ENCODE results near the gene SUMO4. TPM values are rescaled to one million over a fixed set of nuclear protein-coding genes. Genes with fewer than 3 reads are reported as not detected.

The SUMO4 gene
- total and polyA plus RNA-seq, 10 of the 15 experiments (the other 5 are each of a cell fraction or from before 2014, with no cell fraction given): 0.07 to 5.3 (median 1.0) TPM; not detected in 1

- WGBS (ENCODE audit: insufficient coverage, insufficient replicate concordance, low lambda C conversion rate, missing lambda C conversion rate): 96% methylated on average over 3 of the region's 3 CpGs
- Histone ChIP-seq H3K79me2 (ENCODE audit: control insufficient read depth, insufficient read depth, low read length) (peaks cover 16% of the 10 kb centered on the region), H2AFZ (ENCODE audit: control insufficient read depth, low read depth, low read length) (no peak overlapping the region), H3K4me1 (ENCODE audit: control insufficient read depth, insufficient read depth, low read length) (no peaks in the 10 kb centered on the region), H3K9me3 (replicated peaks; ENCODE audit: control insufficient read depth, insufficient read depth, low read length) (peaks cover 17% of the 10 kb centered on the region), H3K27me3 (replicated peaks in 1 of 2; ENCODE audit: control insufficient read depth in 2 of 2, insufficient read depth in 2 of 2, low read length in 1 of 2) (no peaks in the 10 kb centered on the region), H3K4me3 (no peak overlapping the region), H3K36me3 (ENCODE audit: control insufficient read depth in 2 of 2, insufficient read depth in 2 of 2, low read length in 1 of 2) (peaks cover 0 to 9% of the 10 kb centered on the region in 2 experiments; a peak in 3 of 4 replicates), H3K27ac (ENCODE audit: control insufficient read depth, insufficient read depth) (no peak overlapping the region), H4K20me1 (ENCODE audit: control insufficient read depth, insufficient read depth) (no peaks in the 10 kb centered on the region), H3K4me2 (ENCODE audit: control insufficient read depth, insufficient read depth) (no peak overlapping the region), H3K9ac (ENCODE audit: control insufficient read depth, insufficient read depth, low read length) (no peak overlapping the region)
- DNase-seq (ENCODE audit: low read depth, low spot score) (no peak), FAIRE-seq (no peak), ATAC-seq (no peak)
- ChIA-PET POLR2A (no interaction called here), SMC1A (ENCODE audit: uncharacterized antibody, unreplicated experiment) (interaction anchor here (1.0 to 3.7 kb wide), 2 partner anchors 57 to 67 kb away, joined by 3 to 22 read pairs; no protein-coding TSS in a partner anchor), CTCF (interaction anchor here (1.5 kb wide), 1 partner anchor 44 kb away, joined by 3 read pairs; no protein-coding TSS in a partner anchor), RAD21 (ENCODE audit: unreplicated experiment) (interaction anchor here (0.7 kb wide), 1 partner anchor 172 kb away, joined by 3 read pairs; no protein-coding TSS in a partner anchor)
- intact Hi-C loops (cut with micrococcal nuclease; ENCODE audit: unreplicated experiment): loop anchor here (5.0 kb wide), 1 partner anchor 67 kb away; no protein-coding TSS in a partner anchor
- in situ Hi-C loops (cut with MboI): no loop called here
- no TSS peak for BruUV-seq (replicated peaks)
- TF ChIP-seq HCFC1 (IDR thresholded peaks at IDR 0.05; ENCODE audit: low read length) (no peak), TBL1XR1 (IDR thresholded peaks at IDR 0.05; ENCODE audit: low read depth, low read length) (no peak), KAT2A (conservative IDR thresholded peaks at IDR 0.05; ENCODE audit: control insufficient read depth, low read depth, low read length) (no peak), ZNF207 (IDR thresholded peaks at IDR 0.05; ENCODE audit: borderline replicate concordance) (no peak), GABPA (IDR thresholded peaks at IDR 0.05; ENCODE audit: low read depth) (no peak), NRF1 (conservative IDR thresholded peaks at IDR 0.05; ENCODE audit: low read depth, low read length) (no peak), PAX8 (IDR thresholded peaks at IDR 0.05) (no peak), ZBTB40 (IDR thresholded peaks at IDR 0.05; ENCODE audit: borderline replicate concordance) (no peak), RAD21 (IDR thresholded peaks at IDR 0.05; ENCODE audit: insufficient read depth, low read depth, low read length) (no peak), CUX1 (IDR thresholded peaks at IDR 0.05; ENCODE audit: insufficient replicate concordance, low read depth, low read length) (no peak), SUPT20H (IDR thresholded peaks at IDR 0.05; ENCODE audit: borderline replicate concordance, control insufficient read depth, low read depth, low read length) (no peak), KDM1A (IDR thresholded peaks at IDR 0.05; ENCODE audit: borderline replicate concordance) (no peak)
Measured at GRCh38 chr6:149389509-149390297, 10.4 kb upstream of the SUMO4 start.
